Stimulated activated CD4-positive, alpha-beta T cell treated with anti-CD3 and anti-CD28 coated beads, Interleukin-4, amount 100 ng/mL, for 1 hour (primary cell): ENCODE data around the gene RAF1.
"Not testable (repeated sequence)": the region's sequence is repeated elsewhere in the genome, so short reads cannot be mapped to it uniquely, and the experiment has no call there.

Experiments
- DNase-seq: peaks from one replicate; pipeline ENCODE4 v3.0.0-alpha.2; 2020

RAF1 gene

DNA sequence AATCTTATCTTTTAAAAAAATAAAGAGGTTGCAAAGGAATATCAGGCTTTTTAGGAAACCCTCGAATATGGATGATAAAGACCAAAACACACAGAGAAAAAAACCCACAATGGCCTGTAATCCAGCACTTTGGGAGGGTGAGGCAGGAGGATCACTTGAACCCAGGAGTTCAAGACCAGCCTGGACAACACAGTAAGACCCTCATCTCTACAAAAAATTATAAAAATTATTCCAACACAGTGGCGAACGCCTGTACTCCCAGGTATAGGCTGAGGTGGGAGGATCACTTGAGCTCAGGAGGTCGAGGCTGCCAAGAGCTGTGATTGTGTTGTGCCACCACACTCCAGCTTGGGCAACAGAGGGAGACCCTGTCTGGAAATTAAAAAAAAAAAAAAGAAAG, 30.8 kb downstream of the RAF1 start:
- no peak for DNase-seq

DNA sequence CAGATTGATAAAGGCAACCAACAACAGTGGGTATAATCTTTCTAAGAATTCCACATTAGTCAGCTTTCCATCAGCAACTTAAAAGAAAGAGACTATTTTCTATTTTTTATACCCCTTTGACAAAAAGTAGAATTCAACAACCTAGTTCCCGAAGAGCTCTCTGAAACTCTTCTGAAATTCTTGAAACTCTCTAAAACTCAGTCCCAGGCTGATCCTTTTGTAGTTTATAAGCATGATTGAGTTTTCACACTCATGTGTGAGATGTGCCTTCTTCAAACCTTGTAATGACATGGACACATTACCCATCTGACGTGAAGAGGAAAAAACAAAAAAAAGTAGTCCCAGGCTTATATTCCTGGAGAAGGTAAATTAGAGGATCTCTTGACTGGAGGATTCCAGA, 31.4 kb downstream of the RAF1 start:
- no peak for DNase-seq

DNA sequence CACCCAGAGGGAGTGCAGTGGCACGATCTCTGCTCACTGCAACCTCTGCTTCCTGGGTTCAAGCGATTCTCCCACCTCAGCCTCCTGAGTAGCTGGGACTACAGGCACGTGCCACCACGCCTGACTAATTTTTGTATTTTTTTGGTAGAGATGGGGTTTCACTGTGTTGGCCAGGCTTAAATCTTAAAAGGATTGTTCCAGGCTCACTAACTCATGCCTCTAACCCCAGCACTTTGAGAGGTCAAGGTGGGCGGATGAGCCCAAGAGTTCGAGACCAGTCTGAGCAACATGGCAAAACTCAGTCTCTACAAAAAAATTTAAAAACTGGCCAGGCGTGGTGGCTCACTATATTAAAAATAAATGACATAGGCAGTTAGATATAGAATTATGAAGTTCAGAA, 33.1 kb downstream of the RAF1 start:
- not testable (repeated sequence) for DNase-seq

DNA sequence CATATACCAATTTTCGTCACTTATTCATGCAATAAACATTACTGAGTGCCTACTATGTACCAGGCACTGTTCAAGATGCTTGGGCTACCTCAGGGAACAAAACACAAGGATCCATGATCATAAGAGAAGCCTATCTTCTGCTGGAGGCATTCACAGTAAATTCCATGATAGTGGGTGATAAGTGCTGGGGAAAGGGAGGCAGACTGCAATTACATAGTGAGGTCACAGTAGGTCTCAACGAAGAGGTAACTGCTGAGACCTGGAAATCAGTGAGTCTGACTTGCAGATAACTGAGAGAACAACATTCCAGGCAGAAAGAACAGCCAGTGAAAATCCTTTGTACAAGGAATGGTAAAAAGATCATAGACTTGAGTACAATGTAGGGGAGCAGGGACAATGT, 33.6 kb downstream of the RAF1 start:
- no peak for DNase-seq

DNA sequence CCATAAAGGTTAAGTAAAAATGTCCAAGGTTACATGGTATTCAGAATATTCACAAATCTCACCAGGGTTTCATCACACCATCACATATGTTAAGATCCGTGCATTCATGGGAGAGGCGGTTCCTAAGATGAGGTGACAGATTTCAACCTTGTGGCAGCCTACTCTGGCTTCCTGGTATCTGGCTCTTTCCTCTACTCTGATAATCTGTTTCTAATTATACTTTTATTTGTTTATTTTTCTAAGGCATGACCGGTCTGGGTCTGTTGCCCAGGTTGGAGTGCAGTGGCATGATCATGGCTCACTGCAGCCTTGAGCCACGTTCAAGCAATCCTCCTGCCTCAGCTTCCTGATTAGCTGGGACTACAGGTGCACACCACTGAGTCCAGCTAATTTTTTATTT, 34.4 kb downstream of the RAF1 start:
- DNase-seq = no peak

DNA sequence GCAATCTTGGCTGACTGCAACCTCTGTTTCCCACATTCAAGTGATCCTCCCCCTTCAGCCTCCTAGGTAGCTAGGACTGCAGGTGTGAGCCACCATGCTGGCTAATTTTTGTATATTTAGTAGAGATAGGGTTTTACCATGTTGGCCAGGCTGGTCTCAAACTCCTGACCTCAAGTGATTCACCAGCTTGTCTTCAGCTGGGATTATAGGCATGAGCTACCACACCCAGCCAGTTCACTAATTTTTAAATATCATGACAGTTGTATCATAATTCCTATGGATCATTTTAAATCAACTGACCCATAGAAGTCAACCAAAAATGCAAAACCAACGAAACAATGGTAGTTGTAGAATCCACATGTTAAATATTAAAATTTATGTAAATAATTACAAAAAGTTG, 35.1 kb downstream of the RAF1 start:
- DNase-seq = no peak

DNA sequence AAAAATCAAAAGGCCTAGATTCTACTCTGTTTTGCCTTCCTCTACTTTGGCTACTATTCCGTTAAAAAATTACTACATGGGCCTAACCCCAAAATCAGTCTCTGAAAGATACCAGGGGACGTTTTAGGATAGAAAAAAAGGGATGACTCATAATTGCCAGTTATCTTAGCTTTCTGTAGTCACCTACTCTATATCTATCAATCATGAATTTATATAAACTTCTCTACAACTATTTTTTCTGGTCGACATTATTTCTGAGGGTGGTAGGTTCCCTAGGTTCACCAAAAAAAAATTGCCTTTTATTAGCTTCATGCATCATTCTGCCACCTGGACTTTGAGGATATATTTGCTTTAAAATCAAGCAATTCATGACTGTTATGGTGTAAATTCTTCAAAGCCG, 36.5 kb downstream of the RAF1 start:
- no peak for DNase-seq

DNA sequence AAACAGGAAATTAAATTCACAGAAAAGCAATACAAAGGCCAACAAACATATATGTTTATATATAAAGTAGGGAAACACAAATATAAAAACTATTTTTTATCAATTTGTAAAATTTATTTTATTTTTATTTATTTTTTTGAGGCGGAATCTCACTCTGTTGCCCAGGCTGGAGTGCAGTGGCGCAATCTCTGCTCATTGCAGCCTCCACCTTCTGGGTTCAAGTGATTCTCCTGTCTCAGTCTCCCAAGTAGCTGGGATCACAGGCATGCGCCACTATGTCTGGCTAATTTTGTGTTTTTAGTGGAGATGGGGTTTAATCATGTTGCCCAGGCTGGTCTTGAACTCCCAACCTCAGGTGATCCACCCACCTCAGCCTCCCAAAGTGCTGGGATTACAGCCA, 39.0 kb downstream of the RAF1 start:
- DNase-seq = not testable (repeated sequence)

DNA sequence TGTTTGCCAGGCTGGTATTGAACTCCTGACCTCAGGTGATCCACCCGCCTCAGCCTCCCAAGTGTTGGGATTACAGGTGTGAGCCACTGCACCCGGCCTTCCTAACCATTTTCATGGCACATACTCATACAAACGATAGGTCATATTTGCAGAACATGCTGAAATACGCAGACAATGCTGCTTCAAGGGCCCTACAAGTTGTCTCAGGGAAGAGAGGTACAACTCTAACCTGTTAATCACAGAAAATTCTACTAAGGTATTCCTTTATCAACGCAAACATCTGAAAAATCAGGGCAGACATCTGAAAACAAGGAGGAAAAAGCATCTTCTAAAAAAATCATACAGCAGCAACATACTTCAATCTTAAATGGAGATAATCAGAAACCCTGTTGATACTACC, 39.9 kb downstream of the RAF1 start:
- DNase-seq = no peak

DNA sequence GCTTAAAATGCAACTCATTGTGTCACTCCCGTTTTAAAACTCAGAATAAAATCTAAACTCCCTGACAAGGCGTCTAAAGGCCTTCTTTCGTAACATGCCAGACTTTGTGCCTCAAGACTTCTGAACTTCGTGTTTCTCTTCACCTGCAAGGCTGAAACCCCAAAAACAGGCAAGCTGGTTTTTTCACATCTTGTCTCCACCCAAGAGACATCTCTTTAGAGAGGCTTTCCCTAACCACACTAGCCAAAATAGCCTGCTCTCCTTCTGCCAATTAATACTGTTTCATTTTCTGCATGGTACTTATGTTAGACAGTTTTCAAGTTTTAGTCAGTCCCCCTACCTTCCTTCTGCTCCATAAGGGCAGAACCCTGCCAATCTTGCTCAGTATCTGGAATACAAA, 41.6 kb downstream of the RAF1 start:
- no peak for DNase-seq

DNA sequence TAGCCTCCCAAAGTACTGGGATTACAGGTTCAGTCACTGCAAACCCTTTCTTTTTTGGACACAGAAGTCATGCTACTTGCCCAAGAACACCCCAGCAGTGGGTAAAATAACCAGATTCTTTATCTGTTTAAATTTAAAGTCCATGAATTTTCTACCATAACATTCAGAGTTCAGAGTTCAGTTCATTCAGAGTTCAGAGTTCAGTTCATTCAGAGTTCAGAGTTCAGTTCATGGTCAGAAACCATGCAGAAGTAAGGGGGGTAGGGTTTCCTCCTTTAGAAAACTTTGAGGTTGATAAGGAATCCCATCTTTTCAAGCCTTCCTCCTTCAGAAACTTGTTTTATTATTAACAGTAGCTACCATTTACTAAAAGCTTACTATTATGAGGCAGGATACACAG, 43.2 kb downstream of the RAF1 start:
- DNase-seq = no peak

DNA sequence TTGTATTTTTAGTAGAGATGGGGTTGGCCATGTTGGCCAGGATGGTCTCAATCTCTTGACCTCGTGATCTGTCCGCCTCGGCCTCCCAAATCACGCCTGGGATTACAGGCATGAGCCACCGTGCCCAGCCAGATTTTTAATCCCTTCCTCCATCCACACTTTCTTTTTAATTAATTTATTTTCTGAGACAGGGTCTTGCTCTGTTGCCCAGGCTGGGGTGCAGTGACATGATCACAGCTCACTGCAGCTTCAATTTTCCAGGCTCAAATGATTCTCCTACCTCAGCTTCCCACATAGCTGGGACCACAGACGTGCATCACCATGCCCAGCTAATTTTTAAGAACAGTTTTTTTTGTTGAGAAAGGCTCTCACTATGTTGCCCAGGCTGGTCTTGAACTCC, 43.6 kb downstream of the RAF1 start:
- DNase-seq = no peak

DNA sequence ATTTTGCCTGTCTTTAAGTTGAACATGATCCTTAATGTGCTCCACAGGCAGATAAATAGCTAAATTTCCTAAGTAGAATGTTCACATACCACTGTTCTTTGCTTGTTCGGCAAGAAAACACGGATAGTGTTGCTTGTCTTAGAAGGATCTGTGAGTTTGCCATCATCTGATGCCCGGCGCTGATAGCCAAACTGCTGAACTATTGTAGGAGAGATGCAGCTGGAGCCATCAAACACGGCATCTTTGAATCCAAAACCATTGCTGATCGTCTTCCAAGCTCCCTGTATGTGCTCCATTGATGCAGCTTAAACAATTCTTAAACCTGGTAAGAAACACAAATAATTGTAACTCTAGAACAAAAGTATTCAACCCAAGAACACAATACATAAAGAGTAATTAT, 45.5 kb downstream of the RAF1 start:
- no peak for DNase-seq

DNA sequence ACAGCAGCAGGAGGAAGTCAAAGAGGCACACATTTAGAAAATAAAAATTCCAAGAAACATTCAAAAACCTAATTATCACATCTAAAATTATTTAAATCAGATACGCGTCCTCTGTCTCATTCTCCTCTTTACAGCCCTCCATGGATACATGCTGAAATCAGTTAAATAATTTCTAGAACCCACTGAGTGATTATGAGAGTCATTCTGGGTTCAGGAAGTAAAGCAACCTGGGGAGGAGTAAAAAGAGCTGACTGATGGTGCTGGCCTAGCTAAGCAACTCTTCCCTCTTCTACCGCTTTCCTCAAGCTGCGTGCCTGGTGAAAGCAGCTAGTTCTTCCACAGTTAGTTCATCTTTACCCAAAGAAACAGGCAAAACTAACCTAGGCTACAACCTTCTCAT, 48.7 kb downstream of the RAF1 start:
- no peak for DNase-seq

DNA sequence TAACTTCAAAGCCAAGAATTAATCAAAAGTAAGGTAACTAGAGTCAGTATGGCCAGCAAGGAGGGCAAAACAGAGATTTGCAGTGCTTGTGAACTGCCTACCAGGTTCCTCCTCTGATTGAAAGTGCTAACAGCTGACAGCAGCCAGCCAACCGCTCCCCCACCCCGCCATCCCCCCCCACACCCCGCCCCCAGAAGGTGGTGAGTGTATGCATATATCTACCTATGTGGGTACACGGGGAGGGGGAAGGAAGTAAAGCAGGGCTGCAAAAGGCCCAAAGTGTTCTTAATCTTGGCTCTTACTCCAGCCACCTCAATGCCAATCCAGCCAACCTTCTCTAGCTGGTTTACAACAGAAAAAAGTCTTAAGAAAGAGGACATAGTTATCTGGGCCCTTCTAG, 50.7 kb downstream of the RAF1 start:
- no peak for DNase-seq

DNA sequence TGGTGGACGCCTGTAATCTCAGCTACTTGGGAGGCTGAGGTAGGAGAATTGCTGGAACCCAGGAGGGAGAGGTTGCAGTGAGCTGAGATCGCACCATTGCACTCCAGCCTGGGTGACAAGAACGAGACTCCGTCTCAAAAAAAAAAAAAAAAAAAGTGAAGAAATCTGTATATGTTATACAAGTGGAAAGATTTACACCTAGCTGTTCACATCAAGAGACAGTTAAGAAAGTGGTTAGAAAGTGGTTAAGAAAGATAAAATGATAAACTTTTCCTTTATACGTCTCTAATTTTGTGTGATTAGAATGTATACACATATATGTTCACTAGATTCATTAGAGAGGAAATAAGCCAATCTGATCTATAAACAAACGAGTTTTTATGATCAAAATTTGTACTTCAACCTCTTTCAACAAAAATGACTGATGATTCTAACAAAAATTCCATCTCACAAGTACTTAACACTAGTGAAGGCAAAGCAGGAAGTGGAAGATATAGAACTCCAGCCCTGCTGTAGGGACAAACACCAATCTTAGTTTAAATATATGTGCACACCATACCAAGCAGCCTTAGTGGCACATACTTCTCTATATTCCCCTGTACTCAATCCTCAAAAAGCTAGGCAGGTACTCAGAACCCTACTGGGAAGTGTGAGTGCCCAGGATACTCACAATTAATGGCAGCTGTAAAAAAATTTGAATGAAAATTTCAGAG, 51.2 kb downstream of the RAF1 start:
- DNase-seq = no peak

DNA sequence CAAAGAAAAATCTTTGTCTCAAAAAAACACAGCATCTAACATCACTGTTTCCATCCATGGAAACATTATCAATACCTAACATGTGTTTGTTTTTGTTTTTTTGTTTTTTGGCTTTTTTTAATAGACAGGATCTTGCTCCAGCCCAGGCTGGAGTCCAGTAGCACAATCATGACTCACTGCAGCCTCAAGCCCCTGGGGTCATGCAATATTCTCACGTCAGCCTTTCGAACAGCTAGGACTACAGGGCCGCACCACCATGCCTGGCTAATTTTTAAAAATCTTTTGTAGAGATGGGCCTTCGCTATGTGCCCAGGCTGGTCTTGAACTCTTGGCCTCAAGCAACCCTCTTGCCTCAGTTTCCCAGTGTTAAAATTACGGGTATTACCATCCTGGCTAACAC, 52.8 kb downstream of the RAF1 start:
- no peak for DNase-seq

DNA sequence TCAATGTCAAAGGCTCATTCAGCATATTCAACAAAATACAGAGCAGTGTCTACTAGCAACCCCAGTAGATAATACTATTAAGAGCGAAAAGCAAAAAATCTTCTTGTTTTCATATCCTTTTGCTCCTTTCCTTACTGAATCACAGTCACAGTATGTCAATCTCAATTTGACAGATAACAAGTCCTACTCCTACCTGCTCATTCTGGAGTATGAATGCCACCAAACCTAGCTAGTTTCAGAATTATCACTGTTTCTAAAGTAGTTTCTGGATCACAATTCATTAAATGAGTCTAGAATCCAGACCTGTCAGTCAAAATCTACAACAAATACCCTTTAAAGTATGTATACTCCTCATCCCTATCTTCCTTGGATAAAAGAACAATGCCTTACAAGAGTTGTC, 55.5 kb downstream of the RAF1 start:
- no peak for DNase-seq

DNA sequence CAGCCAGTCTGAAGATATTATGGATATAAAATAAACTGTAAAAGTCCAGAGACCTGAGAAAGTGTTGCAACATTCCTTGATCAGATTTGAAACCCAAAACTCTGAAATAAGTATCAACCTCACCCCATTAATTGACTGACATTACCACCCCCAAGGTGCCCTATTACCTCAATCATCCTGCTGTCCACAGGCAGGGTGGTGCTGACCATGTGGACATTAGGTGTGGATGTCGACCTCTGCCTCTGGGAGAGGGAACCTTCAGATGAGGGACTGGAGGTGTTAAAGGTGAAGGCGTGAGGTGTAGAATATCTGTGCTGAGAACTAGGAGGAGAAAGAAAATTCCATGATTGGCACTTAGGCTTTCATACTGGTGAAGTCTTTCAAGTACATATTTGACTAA, 59.9 kb downstream of the RAF1 start:
- no peak for DNase-seq

DNA sequence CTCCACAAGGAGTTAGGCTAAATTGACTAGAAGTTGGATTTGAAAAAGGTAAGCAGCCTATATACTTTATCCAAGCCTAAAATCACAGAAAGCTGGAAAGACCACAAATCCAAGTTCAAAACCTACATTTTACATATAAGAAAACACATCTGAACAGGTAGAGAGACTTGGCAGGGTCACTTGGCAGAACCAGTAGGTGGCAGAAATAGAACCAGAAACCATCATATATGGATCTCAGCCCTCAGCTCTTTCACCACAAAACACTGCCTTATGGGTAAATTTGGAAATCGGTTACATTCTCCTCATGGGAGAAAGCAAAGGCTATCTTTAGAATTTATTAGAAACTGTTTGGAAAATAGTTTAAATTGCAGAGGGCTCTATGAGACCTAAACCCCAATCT, 62.8 kb downstream of the RAF1 start:
- DNase-seq = no peak

DNA sequence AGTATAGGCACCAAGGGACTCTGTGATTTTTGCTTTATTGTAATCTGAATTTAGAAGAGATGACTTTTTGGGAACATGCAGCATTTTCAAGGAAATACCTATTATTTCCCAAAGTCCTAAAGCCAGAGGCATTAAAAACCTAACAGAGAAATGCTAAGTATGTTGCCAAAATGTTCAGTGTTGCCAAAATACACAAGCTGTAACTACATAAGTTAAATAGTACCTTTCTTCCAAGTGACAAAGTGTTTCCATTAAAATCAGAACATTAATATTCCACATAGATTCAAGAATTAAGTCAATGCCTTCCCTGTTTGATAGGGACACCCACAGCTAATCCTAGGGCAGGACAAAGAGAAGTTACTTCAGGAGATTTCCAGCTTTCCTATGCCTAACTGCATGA, 65.0 kb downstream of the RAF1 start:
- no peak for DNase-seq

DNA sequence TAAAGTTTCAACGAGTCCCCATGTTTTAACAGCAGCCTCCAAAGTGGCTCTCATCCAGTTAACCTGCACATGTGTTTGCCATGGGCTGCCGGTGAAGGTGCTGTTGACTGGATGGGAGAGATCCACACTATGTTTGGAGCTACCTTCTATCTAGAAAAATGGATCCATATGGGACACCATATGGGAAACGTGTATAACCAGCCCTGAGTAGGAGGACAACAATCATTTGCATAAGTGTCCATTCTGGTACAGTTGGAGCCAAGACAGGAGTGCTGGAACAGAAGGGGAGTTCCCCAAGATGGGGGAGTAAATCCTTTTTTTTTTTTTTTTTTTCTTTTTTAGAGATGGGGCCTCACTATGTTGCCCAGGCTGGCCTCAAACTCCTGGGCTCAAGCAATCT, 70.4 kb downstream of the RAF1 start:
- DNase-seq = no peak

DNA sequence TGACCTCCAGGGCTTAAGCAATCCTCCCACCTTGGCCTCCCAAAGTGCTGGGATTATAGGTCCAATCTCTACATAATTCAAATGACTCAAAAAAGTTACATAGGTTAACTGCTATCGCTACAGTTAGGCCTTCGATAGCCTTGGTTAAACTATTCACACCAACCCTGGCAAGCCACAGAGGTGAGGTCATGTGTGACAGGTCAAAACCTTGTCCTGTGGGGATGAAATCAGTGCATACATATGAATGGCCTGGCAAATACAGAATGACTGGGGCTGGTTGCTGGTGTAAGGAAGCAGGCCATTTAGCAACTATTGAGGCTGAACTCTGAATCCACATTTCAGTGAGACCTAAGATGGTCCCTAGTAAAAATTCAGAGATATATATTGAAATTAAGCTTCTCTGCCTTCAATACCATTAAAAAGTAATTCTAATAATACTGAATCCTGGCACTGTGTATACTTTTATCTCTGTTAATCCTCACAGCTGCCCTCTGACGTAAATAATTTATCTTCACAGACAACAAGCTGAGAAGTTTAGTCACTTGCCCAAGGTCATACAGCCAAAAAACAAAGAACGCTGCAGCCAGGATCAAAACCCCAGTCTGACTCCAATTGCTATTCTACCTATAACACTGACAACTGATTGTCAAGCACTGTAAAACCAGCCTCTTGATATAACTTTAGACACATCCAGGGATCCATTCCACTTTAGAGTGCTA, 71.8 kb downstream of the RAF1 start:
- DNase-seq = no peak

DNA sequence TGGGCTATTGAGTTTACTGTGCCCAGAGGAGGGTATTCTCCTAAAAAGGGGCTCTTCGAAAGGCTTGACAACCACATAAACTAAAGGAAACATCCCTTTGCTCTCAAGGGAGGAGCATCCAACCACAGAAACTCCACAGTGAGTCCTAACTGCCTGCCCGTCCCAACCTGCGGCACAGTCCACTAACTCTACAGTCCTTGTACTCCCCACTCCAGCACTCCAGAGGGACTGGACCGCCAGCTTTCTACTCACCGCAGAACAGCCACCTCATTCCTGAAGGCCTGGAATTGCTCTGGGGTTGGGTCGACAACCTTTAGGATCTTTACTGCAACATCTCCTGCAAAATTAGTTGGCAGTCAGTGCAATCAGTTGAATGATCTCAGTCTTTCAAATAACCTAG, 72.5 kb downstream of the RAF1 start:
- no peak for DNase-seq

DNA sequence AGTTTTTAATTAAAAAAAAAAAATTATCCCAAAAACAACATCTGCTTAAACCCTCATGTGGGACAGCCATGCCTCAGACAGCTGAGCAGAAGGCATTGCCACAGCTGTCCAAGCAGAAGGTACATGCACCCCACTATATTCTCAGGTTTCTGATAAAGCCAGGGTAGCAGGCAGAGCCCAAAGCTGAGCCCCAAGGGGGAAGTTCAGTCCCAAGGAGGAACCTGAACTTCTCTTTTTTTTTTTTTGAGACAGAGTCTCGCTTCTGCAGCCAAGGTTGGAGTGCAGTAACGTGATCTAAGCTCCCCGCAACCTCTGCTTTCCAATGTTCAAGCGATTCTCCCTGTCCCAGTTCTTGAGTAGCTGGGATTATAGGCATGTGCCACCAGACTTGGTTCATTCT, 73.8 kb downstream of the RAF1 start:
- no peak for DNase-seq
